Bronchial epithelial cell (primary cell): ENCODE measurements around the gene ARID4B. TPM values are rescaled to one million over a fixed set of nuclear protein-coding genes. Genes with fewer than 3 reads are reported as not detected.

Experiments used
- DNase-seq: peaks from one replicate; pipeline ENCODE4 v3.0.0-alpha.2; 2010; ENCODE audit warnings: low read depth
- FAIRE-seq: peaks from 2 replicates; lab custom pipeline; 2011; peaks lifted over from hg19 to GRCh38; lab: Jason Lieb, UNC
- H3K27me3 ChIP-seq: 2 replicates; pipeline ENCODE4 v1.5.1; 2011; ENCODE audit warnings: low read length; ENCODE audit not compliant: control insufficient read depth, insufficient read depth
- H3K36me3 ChIP-seq: 2 replicates; pipeline ENCODE4 v1.5.1; 2011; ENCODE audit warnings: low read length; ENCODE audit not compliant: control insufficient read depth, insufficient read depth
- H3K4me3 ChIP-seq: 2 replicates; pipeline ENCODE4 v1.5.1; 2011; ENCODE audit warnings: mild to moderate bottlenecking, low read depth, low read length, control low read depth
- total RNA-seq: library from RNA; depleted of rRNA; stranded (reverse); fragments of >200 nt; gene quantifications from 2 replicates; pipeline ENCODE4 v1.2.1, GENCODE V29; 2014
- TF ChIP-seq, protein P1 (sequence below): IDR thresholded peaks from 2 replicates; pipeline ENCODE4 v1.5.1; 2011; ENCODE audit warnings: mild to moderate bottlenecking, moderate library complexity, low read length, control low read depth, inconsistent platforms; ENCODE audit not compliant: insufficient read depth, severe bottlenecking

Gene ARID4B
- total RNA-seq, 1 donor from 2014 or later = 11.8 TPM

DNA sequence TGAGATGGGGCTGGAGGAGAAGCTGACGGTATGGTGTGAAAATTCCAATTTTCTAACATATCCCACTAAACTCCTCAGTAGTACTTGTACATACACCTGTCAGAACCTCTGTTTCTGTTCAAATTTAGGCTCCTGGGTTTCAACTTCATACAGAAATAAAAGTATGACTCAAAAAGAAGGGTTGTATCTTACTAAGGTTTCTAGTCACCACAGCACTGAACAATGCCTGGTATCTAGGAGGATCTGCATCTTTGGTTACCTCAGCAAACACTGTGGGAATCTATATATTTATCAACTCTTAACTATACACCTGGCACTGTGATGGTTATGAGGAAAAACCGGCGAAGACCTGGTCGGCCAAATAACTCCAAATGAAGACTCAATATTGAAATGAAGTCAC is 180.7 kb downstream of the ARID4B start:
- TF ChIP-seq, protein P1, sequence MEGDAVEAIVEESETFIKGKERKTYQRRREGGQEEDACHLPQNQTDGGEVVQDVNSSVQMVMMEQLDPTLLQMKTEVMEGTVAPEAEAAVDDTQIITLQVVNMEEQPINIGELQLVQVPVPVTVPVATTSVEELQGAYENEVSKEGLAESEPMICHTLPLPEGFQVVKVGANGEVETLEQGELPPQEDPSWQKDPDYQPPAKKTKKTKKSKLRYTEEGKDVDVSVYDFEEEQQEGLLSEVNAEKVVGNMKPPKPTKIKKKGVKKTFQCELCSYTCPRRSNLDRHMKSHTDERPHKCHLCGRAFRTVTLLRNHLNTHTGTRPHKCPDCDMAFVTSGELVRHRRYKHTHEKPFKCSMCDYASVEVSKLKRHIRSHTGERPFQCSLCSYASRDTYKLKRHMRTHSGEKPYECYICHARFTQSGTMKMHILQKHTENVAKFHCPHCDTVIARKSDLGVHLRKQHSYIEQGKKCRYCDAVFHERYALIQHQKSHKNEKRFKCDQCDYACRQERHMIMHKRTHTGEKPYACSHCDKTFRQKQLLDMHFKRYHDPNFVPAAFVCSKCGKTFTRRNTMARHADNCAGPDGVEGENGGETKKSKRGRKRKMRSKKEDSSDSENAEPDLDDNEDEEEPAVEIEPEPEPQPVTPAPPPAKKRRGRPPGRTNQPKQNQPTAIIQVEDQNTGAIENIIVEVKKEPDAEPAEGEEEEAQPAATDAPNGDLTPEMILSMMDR = no peak
- peaks cover 14% of the 10 kb centered on the region for H3K36me3 ChIP-seq
- H3K27me3 ChIP-seq = no peaks in the 10 kb centered on the region
- DNase-seq = no peak
- H3K4me3 ChIP-seq = no peak overlapping the region
- FAIRE-seq = no peak

DNA sequence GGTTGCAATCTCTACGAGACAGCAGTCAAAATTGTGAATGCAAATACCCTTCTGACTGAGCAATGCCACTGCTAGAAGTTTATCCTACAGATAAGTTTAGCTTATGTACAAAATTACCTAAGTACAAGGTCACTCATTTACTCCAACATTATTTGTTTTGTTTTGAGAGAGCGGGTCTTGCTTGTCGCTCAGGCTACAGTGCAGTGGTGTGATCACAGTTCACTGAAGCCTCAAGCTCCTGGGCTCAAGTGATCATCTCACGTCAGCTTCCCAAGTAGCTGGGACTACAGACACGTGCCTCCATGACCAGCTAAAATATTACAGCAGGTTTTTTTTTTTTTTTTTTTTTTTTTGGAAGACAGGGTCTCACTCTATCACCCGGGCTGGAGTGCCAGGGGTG is 182.3 kb downstream of the ARID4B start:
- Histone ChIP-seq H3K4me3 (no peak overlapping the region), H3K27me3 (no peaks in the 10 kb centered on the region), H3K36me3 (peaks cover 14% of the 10 kb centered on the region)
- TF ChIP-seq, protein P1 = no peak
- FAIRE-seq (no peak), DNase-seq (no peak)

DNA sequence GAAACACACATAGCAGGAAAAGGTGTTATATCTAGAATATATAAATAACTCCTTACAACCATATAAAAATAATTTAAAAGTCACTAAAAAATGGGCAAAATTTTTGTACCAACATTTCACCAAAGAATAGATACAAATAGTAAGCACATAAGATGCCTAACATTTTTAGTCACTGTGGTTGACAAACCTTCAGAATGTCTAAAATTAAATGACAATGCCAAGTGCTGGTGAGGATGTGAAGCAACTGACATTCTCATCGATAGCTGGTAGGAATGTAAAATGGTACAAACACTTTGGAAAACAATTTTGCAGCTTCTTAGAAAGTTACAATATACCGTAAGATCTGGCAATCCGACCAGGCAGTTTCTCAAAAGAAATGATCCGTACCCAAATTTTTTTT is 185.0 kb downstream of the ARID4B start:
- no peak for FAIRE-seq
- Histone ChIP-seq H3K4me3 (no peak overlapping the region), H3K27me3 (no peaks in the 10 kb centered on the region), H3K36me3 (peaks cover 18% of the 10 kb centered on the region)
- TF ChIP-seq, protein P1 = no peak
- no peak for DNase-seq

DNA sequence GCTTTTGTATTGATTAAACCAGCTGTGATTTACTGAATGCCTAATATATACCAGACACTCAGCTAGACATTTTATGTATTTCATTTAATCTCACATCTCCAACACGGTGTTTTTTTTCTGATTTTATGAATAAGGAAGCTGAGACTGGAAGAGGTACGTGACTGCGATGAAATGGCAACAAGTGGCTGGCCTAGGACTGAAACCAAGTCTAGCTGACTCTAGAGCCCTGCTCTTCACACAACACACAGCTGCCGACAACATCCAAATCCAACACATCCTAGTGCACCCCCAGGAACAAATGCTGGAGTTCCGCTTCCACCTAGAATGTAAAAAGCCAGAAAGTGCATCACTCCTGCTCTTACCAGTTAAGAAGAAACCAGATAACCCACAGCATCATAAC is 188.7 kb downstream of the ARID4B start:
- Histone ChIP-seq H3K36me3 (peaks cover 21% of the 10 kb centered on the region), H3K27me3 (no peaks in the 10 kb centered on the region), H3K4me3 (no peak overlapping the region)
- FAIRE-seq = no peak
- no peak for DNase-seq
- TF ChIP-seq, protein P1 = no peak

DNA sequence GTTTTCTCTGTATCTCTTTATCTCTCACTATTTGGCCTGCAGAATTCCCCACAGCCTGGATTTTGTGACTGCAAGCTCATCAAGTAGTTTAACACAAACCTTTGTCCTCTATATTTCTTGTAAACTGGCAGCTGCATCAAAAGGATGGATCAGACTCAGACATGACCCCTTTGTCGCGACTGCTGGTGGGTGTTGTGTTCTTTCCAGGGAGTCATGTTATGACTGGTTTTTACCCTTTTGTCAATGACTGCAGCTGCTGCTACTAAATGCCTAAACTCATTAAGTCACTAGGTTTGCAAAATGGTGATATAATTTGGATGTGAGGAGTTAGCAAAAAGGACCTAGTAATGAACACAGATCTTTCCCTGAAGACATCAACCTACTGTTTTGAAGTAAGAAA is 189.2 kb downstream of the ARID4B start:
- Histone ChIP-seq H3K36me3 (peaks cover 21% of the 10 kb centered on the region), H3K4me3 (no peak overlapping the region), H3K27me3 (no peaks in the 10 kb centered on the region)
- FAIRE-seq (no peak), DNase-seq (no peak)
- TF ChIP-seq, protein P1 = no peak

DNA sequence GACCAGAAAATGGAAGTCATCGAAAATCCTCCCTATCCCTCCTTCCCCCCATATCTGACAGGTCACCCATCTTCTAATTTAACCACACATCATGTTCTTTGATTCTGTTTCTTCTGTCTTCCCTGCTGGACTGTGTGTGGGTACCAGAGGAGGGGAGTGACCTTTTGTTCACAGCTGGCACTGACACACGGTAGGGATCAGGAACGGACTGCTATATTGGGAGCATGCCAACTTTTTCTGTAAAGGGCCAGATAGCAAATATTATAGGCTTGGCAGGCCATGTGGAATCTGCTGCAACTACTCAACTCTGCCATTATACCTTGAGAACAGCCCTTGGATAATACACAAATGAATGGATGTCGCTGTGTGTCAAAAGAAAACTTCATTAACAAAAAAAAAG is 191.9 kb downstream of the ARID4B start:
- peaks cover 19% of the 10 kb centered on the region for H3K36me3 ChIP-seq

More for the DNA sequence above, 191.9 kb downstream of the ARID4B start:
- no peak overlapping the region for H3K4me3 ChIP-seq
- TF ChIP-seq, protein P1 = no peak
- no peak for FAIRE-seq
- DNase-seq = no peak
- no peaks in the 10 kb centered on the region for H3K27me3 ChIP-seq
